GM19043 (cell line): ENCODE measurements around the gene ONECUT3.
"Not testable (repeated sequence)": the region's sequence is repeated elsewhere in the genome, so short reads cannot be mapped to it uniquely, and the experiment has no call there.

Source experiments
- ATAC-seq: cut with Tn5 transposase; IDR thresholded peaks from one replicate; pipeline ENCODE4 v1.9.1; 2021; ENCODE audit warnings: low read depth; ENCODE audit not compliant: unreplicated experiment

ONECUT3 gene

DNA sequence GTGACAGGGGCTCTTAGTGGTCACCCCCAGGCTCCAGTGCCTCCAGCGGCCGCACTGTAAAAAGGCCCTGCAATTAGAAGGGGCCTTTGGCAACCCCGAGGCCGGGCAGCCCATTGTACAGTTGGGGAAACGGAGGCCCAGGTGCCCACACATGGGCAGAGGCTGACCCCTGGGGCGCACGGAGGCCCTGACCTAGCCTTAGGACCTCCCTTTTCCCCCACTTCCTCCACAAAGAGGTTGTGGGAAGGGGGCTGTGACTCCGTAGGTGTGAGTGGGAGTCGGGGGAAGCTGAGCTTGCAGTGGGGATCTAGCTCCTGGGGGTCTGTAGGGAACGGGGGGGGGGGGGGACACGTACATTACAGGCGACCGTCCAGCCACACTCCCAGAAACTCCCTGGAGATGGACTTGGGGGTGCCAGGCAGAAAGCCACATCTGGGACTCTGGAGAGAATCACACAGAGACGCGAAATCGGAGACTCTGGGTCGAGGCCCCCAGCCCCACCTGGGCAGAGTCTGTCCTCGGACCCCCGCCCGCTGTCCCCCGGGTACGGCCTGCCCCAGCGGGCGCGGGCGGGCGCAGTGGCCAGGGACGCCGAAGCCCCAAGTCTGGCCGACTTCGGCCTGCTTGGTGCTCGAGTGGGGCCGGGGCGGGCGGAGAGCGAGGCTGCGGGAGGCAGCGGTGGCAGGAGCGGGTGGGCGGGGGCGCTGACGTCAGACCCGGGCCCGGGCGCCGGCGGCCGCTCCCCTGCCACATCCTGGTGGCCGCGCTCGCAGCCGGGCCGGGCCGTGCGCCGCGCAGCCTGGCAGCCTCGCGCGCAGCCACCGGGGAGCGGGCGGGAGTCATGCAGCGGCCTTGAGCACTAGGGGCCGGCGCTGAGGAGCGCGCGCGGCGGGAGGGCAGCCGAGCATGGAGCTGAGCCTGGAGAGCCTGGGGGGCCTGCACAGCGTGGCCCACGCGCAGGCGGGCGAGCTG, at the start of gene ONECUT3:
Gene ONECUT3, plus strand, starts transcription at position 750 of the 972 bp plus-strand sequence. Its CDS starts 157 bp downstream, at position 907.
- ATAC-seq, result no peak

DNA sequence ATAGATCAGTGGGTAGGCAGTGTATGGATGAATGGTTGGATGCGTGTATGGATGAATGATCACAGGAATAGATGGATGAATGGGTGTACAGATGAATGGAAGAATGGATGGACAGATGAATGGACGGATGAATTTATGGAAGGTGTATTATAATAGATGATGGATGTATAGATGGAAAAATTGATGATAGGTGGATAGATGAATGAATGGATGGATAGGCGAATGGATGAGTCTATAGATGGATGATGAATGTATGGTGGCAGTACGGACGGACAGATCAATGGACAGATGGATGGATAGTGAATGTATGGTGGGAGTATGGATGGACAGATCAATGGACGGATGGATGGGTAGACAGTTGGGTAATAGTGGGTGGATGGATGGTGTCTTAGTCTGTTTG, 49.0 kb upstream of the ONECUT3 start:
- ATAC-seq, result no peak

DNA sequence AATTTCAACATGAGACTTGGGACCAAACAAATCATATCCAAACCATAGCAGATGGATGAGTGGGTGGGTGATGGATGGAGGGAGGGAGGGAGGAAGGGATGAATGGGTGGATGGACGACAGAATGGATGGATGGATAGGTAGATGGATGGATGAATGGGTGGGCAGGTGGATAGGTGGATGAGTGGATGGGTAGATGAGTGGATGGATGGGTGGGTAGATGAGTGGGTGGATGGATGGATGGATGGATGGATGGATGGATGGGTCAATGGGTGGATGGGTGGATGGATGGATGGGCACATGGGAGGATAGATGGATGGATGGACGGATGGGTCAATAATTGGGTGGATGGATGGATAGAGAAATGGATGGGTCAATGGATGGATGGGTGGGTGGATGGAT, 47.9 kb upstream of the ONECUT3 start:
- ATAC-seq, result no peak

DNA sequence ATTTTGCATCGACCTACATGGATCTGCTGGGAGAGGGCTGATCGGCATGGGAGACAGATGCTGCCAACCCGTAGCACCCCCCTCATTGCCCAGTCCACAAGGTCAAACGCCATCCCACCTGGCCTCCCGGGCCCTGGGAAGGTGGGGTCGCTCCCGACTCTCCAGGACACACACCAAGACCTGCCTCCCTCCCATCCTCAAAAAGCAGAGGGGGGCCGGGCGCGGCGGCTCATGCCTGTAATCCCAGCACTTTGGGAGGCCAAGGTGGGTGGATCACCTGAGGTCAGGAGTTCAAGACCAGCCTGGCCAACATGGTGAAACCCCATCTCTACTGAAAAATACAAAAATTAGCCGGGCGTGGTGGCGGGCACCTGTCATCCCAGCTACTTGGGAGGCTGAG, 46.7 kb upstream of the ONECUT3 start:
- not testable (repeated sequence) for ATAC-seq

DNA sequence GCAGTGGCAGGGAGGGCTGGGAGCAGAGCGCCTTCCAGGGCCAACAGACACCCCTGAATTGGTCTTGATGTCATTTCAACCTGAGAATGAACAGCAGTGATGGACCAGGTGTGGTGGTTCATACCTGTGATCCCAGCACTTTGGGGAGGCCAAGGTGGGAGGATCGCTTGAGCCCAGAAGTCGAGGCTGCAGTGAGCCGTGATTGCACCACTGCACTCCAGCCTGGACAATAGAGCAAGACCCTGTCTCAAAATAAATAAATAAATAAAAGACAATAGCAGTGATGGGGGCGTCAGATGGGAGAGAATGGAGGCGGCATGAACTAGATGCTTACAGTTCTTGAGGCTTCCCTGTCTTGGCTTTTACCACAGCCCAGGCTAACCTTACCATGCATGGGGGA, 46.1 kb upstream of the ONECUT3 start:
- ATAC-seq, result no peak

DNA sequence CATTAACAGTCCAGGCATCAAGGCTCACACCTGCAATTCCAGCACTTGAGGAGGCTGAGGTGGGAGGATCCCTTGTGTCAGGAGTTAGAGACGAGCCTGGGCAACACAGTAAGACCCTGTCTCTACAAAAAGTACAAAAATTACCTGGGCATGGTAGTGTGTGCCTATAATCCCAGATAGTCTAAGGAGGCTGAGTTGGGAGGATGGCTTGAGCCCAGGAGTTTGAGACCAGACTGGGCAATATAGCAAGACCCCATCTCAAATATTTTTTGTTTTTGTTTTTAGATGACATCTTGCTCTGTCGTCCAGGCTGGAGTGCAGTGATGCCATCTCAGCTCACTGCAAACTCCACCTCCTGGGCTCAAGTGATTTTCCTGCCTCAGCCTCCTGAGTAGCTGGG, 40.1 kb upstream of the ONECUT3 start:
- ATAC-seq, result no peak

DNA sequence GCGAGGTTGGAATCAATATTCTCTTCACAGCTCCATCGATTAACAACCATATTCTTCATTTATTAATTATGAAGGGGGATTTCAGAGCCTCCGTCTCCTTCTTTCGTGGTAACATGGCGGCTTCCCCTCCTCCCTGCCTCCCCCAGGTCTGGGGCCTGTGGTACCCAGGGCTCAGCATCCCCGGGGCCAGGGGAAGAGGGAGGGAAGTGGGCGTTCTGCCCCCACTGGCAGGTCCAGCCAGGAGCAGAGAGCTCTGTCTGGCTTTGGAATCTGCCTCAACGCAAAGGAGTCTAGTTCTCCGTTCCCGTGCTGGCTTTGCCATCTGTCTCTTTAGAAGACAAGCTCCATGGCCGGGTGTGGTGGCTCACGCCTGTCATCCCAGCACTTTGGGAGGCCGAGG, 37.8 kb upstream of the ONECUT3 start:
- ATAC-seq, result no peak

DNA sequence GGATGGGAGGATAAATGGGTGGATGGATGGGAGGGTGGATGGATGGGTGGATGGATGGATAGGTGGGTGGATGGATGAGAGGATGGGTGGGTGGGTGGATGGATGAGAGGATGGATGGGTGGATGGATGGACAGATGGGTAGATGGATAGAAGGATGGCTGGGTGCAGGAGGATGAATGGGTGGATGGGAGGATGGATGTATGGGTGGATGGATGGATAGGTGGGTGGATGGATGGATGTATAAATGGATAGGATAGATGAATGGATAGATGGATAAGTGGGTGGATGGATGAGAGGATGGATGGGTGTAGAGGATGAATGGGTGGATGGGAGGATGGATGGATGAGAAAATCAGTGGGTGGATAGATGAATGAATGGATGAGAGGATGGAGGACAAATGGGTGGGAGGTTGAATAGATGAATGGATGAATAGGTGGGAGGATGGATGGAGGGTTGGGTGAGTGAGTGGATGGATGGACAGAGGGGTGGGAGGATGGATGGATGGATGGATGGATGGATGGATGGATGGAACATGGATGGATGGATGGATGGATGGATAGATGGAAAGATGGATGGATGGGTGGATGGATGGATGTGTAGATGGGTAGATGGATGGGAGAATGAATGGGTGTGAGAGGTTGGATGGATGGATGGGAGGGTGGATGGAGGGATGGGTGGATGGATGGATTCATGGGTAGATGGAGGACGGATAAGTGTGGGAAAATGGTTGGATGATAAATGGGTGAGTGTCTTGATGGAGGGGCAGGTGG, 35.9 kb upstream of the ONECUT3 start:
- ATAC-seq, result no peak

DNA sequence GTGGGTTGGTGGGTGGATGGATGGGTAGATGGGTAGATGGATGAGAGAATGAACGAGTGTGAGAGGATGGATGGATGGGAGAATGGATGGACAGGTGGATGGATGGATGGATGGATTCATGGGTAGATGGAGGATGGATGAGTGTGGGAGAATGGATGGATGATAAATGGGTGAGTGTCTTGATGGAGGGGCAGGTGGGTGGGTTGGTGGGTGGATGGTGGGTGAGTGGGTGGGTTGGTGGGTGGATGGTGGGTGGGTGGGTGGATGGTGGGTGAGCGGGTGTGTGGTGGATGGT, 35.4 kb upstream of the ONECUT3 start:
- no peak for ATAC-seq

DNA sequence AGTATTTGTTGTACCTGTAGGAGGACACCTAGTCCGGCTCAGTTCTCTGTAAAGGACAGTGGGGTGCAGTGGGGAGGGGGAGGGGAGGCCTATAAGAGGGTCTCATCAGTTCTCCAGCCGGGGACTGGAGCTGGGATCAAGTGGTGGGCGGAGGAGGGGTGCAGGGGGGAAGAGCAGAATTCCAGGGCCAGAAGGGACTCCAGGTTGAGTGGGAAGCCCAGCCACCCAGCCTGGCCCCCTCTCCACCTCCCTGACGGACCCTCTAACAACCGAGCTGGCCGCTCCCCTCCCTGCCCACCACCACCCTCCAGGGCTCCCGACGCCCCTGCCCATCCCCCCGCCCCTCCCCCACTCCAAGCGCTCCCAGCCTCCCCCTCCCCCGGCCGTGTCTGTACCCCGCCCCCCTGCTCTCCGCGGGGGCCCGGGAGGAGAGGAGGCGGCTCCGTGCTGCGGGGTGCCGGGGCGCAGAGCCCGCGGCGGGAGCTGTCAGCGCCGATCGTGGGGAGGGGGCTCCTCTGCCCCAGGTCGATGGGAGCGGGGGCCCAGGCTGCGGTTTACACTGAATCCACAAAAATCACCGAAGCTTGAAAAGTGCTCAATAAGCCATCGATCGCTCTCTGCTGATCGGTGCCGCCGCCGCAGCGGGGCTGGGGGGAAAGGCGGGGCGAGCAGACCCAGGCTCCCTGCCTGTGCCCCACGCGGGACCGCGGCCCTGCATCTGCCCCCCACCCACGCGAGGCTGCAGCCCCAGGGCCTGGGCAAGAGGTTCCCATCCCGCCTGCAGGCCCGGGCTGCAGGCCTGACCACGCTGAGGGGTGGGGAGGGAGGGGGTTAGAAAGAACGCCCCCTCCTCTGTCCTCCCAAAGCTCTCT, 34.6 kb upstream of the ONECUT3 start:
- ATAC-seq, result no peak

DNA sequence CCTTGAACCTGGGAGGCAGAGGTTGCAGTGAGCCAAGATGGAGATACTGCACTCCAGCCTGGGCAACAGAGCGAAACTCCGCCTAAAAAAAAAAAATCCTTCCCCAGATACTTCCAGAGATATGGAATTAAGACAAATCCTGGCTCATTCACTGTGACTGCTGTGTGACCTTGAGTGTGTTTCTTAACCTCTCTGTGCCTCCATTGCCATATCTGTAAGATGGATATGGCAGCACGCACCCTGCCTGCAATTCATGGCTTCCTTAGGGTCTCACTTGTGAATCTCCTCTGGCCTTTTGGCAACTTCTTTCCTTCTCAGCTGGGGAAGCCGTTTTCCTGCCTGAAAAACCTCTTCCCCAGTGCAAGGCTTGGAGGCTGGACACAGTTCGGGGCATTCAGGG, 33.8 kb upstream of the ONECUT3 start:
- ATAC-seq, result no peak

DNA sequence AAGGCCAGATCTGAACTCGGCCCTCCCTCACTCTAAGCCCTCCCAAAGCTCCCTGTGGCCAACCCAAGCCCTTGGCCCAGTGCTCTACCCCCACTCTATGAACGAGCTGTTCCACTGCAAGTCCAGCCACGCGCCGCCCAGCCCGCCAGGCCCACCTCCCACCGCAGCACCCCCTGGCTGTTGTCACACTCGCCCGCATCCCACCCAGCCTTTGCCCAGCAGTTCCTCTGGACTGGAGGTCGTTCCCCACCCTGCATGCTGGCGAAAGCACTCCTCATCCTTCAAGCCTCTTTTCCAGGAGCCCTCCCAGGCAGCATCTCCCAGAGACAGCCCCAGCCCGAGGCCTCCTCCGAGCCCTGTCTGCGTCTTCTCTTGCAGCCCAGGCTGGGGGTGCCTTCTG, 33.1 kb upstream of the ONECUT3 start:
- no peak for ATAC-seq

DNA sequence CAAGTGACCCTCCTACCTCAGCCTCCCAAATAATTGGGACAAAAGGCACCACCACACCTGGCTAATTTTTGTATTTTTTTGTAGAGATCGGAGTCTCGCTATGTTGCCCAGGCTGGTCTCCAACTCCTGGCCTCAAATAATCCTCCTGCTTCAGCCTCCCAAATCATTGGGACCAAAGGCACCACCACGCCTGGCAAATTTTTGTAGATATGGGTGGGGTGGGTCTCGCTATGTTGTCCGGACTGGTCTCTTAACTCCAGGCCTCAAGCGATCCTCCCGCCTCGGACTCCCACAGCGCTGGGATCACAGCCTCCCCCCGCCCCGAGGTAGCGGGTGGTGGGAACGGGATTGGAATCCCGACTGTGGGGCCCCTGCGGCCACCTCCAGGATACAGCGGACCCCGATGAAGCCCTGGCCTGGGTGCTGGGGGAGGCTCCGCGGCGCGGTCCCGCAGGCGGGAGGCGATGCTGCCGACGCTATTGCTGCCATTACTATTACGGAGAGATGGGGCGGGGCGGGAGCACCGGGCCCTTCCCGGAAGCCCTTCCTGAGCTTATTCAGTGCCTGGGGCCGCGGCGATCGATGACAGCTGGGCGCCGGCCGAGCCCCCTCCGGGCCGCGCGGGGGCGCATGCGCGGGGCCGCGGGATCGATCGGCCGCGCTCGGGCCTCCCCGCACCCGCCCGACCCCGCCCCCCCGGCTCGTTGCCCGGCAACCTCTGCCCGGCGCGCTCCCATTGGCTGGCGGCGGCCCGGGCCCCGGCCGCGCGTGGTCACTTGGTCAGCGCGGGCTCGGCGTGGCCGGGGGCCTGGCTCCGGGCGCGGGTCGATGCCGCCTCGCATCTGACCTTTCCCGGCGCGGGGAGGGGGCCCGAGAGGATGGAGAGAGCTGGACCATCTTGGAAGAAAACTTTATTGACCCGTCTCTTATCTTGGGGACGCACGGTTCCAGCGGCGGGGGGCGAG, 27.9 kb upstream of the ONECUT3 start:
- ATAC-seq, result no peak

DNA sequence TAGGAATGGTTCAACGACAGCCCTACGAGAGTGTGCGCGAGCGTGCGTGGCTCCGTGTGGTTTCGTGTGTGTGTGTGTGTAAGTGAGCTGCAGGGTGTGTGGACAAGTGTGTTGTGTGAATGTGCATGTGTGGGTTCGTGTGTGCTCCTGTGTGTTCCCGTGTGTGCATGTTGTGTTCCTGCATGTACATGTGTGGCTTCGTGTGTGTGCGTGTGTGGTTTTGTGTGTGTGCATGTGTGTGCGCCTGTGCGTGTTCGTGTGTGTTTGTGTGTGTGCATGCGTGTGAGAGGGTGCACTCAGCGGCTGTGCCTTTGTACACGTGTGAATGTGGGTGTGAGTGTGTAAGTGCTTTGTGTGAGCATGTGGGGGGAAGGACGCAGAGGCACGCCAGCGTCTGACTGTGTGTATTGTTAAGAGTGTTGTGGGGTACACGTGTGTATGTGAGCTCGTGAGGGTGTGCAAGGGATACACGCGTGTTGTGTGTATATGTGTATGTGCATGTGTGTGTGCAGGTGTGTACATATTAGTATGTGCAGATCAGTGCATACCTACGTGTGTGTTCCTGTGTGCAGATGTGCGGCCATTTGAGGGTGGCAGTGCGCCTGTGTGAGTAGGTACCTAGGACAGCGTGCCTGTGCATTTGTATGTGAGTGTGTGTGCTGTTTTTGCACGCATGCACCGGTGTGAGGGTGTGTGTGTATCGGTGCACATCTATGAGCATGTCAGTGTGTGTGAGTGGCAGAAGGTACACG, 24.3 kb upstream of the ONECUT3 start:
- no peak for ATAC-seq

DNA sequence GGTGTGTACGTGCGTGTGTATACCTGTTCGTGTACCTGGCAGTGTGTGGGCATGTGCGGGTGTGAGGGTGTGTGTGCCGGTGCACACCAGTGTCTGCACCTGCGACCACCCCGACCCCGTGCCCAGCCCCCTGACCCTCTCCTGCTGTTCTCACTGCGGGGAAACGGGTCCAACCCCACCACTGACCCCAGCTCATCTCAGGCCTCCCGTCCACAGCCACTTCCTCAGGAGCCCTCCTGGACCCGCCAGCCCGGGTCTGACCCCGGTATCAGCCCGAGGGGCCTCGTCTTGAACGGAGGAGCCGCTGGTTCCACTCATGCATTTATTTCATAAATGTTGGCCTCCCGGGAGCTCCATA, 23.8 kb upstream of the ONECUT3 start:
- ATAC-seq, result no peak

DNA sequence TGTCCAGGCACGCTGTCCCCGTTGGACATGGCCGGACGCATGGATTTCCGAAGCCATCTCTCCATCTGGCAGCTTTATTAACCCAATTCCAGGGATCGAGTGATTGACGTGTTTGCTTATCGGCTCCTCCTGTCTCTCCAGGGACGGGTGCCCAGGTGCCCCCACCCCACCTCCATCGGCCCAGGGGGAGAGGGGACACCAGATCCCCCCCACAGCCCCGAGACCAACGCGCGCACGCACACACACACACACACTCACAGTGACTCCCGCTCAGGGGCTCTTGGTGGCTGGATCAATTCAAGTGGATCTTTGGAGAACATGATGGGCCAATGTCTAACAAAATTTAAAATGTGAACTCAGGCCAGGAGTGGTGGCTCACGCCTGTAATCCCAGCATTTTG, 23.1 kb upstream of the ONECUT3 start:
- ATAC-seq, result no peak

DNA sequence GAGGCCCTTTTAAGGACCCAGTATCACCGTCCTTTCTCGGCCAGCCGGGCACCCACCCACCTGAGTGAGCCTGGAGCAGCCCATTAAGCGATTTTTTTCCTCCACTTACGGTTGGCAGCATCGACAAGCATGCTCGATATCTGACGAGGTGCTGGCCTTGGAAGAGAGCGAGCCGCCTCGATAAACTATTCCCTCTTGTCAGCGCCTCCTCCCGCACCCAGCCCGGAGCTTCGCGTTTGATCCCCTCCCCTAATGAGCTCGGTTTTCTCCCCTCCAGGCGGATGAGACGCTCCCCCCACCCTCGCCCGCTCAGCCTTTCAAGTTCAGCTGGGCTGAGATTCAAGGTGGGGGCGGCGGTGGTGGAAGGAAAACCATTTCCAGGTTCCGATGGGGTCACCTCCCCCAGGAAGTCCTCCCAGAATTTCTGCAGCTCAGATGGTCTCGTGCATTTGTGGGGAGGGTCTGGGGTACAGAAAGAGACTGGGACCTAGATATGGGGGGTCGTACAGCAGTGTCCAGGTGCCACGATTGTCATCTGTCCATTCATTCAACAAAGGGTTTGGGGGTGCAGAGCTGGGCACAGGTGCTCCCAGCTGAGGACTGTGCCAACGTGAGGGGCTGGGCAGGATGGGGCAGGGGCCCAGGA, 18.9 kb upstream of the ONECUT3 start:
- no peak for ATAC-seq

DNA sequence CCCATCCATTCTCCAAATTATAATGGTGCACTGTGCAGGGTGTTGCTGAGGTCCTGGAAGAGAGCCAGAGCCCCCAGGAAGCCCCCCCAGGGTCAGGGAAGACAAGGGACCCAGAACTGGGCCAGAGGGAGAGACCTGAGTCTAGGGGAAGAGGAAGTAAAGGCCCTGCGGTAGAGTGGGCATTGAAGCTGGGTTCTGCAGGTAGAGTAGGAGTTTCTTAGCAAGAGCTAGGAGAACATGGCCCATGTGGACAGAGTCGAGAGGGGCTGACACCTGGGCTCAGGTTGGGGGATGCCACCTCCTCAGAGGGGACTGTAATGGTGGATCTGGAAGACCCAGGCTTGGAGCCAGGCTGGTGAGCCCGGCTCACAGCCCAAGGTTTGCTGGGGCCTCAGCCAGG, 17.0 kb upstream of the ONECUT3 start:
- ATAC-seq, result no peak

DNA sequence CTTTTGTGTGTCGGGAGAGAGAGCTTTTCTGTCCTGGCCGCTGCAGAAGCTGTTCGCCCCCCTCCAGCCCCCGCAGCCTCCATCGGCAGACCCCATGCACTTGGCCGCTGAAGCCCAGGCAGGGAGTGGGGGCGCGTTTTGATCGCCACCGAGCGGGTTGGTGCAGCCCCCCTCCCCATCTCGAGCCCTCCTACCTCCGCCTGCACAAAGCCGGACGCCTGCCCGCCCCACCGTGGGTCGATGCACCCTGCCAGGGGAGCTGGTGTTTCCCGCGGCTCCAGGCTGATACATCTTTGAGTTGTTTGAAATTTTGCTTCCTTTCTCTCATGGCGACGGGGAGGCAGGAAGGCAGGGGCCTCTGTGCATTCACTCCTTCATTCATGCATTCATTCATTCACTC, 16.4 kb upstream of the ONECUT3 start:
- ATAC-seq, result no peak
